CD14-positive monocyte (primary cell): ENCODE results near the gene KAZALD1. TPM values are rescaled to one million over a fixed set of nuclear protein-coding genes. Genes with fewer than 3 reads are reported as not detected.

Source experiments
- DNase-seq, 3 donors: peaks; one replicate each; pipeline ENCODE4 v3.0.0-alpha.2; 2011 to 2022
- H2AFZ ChIP-seq: 2 replicates; pipeline ENCODE4 v1.6.0; 2012; ENCODE audit warnings: mild to moderate bottlenecking, low read depth, low read length, inconsistent platforms; ENCODE audit not compliant: insufficient read depth, poor library complexity, severe bottlenecking
- H3K27ac ChIP-seq, 2 donors: 1 replicate in 1 of 2; 2 replicates in 1 of 2; pipeline ENCODE4 v1.5.1; 2012 to 2013; ENCODE audit warnings: low read length in 2 of 2, control low read depth in 1 of 2, inconsistent platforms in 1 of 2, low read depth in 1 of 2, mild to moderate bottlenecking in 1 of 2
- H3K27me3 ChIP-seq, 2 donors: one replicate each; pipeline versions ENCODE4 v1.6.0 to v1.6.1; 2011 to 2013; ENCODE audit warnings: low read length in 2 of 2; ENCODE audit not compliant: control insufficient read depth in 2 of 2, insufficient read depth in 2 of 2
- H3K36me3 ChIP-seq, 2 donors: replicated peaks in 1 of 2; 1 replicate in 1 of 2; 2 replicates in 1 of 2; pipeline versions ENCODE4 v1.5.1 to v1.6.1; 2012 to 2013; ENCODE audit warnings: low read length in 2 of 2, control low read depth in 1 of 2, inconsistent platforms in 1 of 2, mild to moderate bottlenecking in 1 of 2; ENCODE audit not compliant: insufficient read depth in 2 of 2, control insufficient read depth in 1 of 2
- H3K4me1 ChIP-seq, 2 donors: 1 replicate in 1 of 2; 2 replicates in 1 of 2; pipeline versions ENCODE4 v1.5.1 to v1.6.1; 2012 to 2013; ENCODE audit warnings: low read length in 2 of 2, control low read depth in 1 of 2, inconsistent platforms in 1 of 2, mild to moderate bottlenecking in 1 of 2, moderate library complexity in 1 of 2; ENCODE audit not compliant: insufficient read depth in 2 of 2, control insufficient read depth in 1 of 2
- H3K4me2 ChIP-seq: replicated peaks from 2 replicates; pipeline ENCODE3; 2012; ENCODE audit warnings: low read length, moderate library complexity, mild to moderate bottlenecking; ENCODE audit not compliant: poor library complexity, severe bottlenecking; ENCODE audit errors: extremely low read depth
- H3K4me3 ChIP-seq, 3 experiments: fragments of 200-600 bp in 1 of 3; sonication (generic) in 1 of 3; replicated peaks in 1 of 3; 1 replicate in 2 of 3; 2 replicates in 1 of 3; pipeline ENCODE4 v1.5.1; 2011 to 2013; ENCODE audit warnings: low read length in 3 of 3, mild to moderate bottlenecking in 3 of 3, control low read depth in 2 of 3, low read depth in 2 of 3, inconsistent platforms in 1 of 3, moderate library complexity in 1 of 3
- H3K79me2 ChIP-seq: 2 replicates; pipeline ENCODE4 v1.6.0; 2012; ENCODE audit warnings: mild to moderate bottlenecking, control low read depth, inconsistent platforms, low read length, moderate library complexity; ENCODE audit not compliant: insufficient read depth
- H3K9ac ChIP-seq: 2 replicates; pipeline ENCODE4 v1.6.0; 2017; ENCODE audit warnings: low read length, mild to moderate bottlenecking; ENCODE audit not compliant: insufficient read depth, poor library complexity, severe bottlenecking
- H3K9me3 ChIP-seq, 2 donors: replicated peaks in 1 of 2; 1 replicate in 1 of 2; 2 replicates in 1 of 2; pipeline versions ENCODE4 v1.5.1 to v1.6.1; 2012 to 2013; ENCODE audit warnings: low read length in 2 of 2, control low read depth in 1 of 2; ENCODE audit not compliant: control insufficient read depth in 1 of 2, insufficient read depth in 1 of 2
- H4K20me1 ChIP-seq: 2 replicates; pipeline ENCODE4 v1.6.0; 2012; ENCODE audit warnings: mild to moderate bottlenecking, low read length, control low read depth, moderate library complexity; ENCODE audit not compliant: insufficient read depth
- H3K27ac Mint-ChIP-seq, 7 donors: one replicate each; pipeline ENCODE4 v1.8.0; 2020; ENCODE audit warnings: mild to moderate bottlenecking in 7 of 7, mixed read lengths in 7 of 7, moderate library complexity in 6 of 7, inconsistent platforms in 2 of 7
- H3K27me3 Mint-ChIP-seq, 3 donors: one replicate each; pipeline ENCODE4 v1.8.0; 2021 to 2022; ENCODE audit warnings: low read depth in 3 of 3, mild to moderate bottlenecking in 3 of 3, mixed read lengths in 3 of 3, moderate library complexity in 3 of 3, inconsistent platforms in 1 of 3
- H3K36me3 Mint-ChIP-seq, 2 donors: one replicate each; pipeline ENCODE4 v1.8.0; 2020; ENCODE audit warnings: mixed read lengths in 2 of 2, inconsistent platforms in 1 of 2, mild to moderate bottlenecking in 1 of 2
- H3K4me1 Mint-ChIP-seq: one replicate; pipeline ENCODE4 v1.8.0; 2020; ENCODE audit warnings: mild to moderate bottlenecking, mixed read lengths
- H3K4me3 Mint-ChIP-seq, 2 donors: one replicate each; pipeline ENCODE4 v1.8.0; 2020; ENCODE audit warnings: mild to moderate bottlenecking in 2 of 2, mixed read lengths in 2 of 2, moderate library complexity in 1 of 2
- H3K9me3 Mint-ChIP-seq, 7 donors: one replicate each; pipeline ENCODE4 v1.8.0; 2020 to 2022; ENCODE audit warnings: mixed read lengths in 7 of 7, mild to moderate bottlenecking in 6 of 7, moderate library complexity in 6 of 7, inconsistent platforms in 2 of 7
- WGBS: methylation state at CpG from one replicate; pipeline ENCODE4 v1.1.5; 2013; ENCODE audit warnings: missing lambda C conversion rate; ENCODE audit not compliant: insufficient coverage; 5-methylcytosine and 5-hydroxymethylcytosine counted together
- intact Hi-C, 2 donors: fragments of 100-400 bp; cut with micrococcal nuclease; formaldehyde crosslinking; loops; one replicate each; pipeline versions ENCODE4 v1.15.0 to v1.15.1; 2023
- polyA plus RNA-seq, 3 donors: library from polyadenylated mRNA; depleted of rRNA in 1 of 3; unstranded in 2 of 3; stranded (reverse) in 1 of 3; fragments of 300-500 nt in 2 of 3; fragments of >200 nt in 1 of 3; fragmentation: Illumina TruSeq in 2 of 3; gene quantifications; 1 replicate in 2 of 3; 2 replicates in 1 of 3; pipeline ENCODE4 v1.2.3, GENCODE V29; 2012 to 2021
- TF ChIP-seq, protein P1 (sequence below): fragments of 200-600 bp; IDR thresholded peaks from one replicate; pipeline ENCODE4 v1.8.0; 2022; ENCODE audit warnings: antibody characterized with exemption, mild to moderate bottlenecking

The KAZALD1 gene
- polyA plus RNA-seq, 3 donors = 0.15 to 6.6 (median 0.53) TPM

- Histone ChIP-seq H3K27me3 (peaks cover 0 to 2% of the 10 kb centered on the region in 2 donors), H3K27ac (no peak overlapping the region), H4K20me1 (no peaks in the 10 kb centered on the region), H3K79me2 (peaks cover 29% of the 10 kb centered on the region), H3K36me3 (peaks cover 0 to 5% of the 10 kb centered on the region in 2 donors), H3K9ac (no peak overlapping the region), H3K4me2 (no peak overlapping the region), H3K9me3 (no peaks in the 10 kb centered on the region), H3K4me3 (no peak overlapping the region), H2AFZ (no peak overlapping the region), H3K4me1 (peaks cover 16 to 30% of the 10 kb centered on the region in 2 donors)
- Mint-ChIP-seq H3K27ac (no peak overlapping the region), H3K4me3 (no peak overlapping the region), H3K27me3 (peaks cover 4 to 6% (median 6%) of the 10 kb centered on the region in 3 donors), H3K4me1 (peaks cover 23% of the 10 kb centered on the region), H3K36me3 (peaks cover 11 to 12% of the 10 kb centered on the region in 2 donors), H3K9me3 (no peaks in the 10 kb centered on the region)
- DNase-seq = no peak
- 100% methylated on average over 1 of the region's 4 CpGs for WGBS
- TF ChIP-seq, protein P1, sequence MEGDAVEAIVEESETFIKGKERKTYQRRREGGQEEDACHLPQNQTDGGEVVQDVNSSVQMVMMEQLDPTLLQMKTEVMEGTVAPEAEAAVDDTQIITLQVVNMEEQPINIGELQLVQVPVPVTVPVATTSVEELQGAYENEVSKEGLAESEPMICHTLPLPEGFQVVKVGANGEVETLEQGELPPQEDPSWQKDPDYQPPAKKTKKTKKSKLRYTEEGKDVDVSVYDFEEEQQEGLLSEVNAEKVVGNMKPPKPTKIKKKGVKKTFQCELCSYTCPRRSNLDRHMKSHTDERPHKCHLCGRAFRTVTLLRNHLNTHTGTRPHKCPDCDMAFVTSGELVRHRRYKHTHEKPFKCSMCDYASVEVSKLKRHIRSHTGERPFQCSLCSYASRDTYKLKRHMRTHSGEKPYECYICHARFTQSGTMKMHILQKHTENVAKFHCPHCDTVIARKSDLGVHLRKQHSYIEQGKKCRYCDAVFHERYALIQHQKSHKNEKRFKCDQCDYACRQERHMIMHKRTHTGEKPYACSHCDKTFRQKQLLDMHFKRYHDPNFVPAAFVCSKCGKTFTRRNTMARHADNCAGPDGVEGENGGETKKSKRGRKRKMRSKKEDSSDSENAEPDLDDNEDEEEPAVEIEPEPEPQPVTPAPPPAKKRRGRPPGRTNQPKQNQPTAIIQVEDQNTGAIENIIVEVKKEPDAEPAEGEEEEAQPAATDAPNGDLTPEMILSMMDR = no peak
- intact Hi-C loops = no loop called here
Observed at GRCh38 chr10:101056365-101057151, 5.2 kb upstream of the KAZALD1 start.

DNA sequence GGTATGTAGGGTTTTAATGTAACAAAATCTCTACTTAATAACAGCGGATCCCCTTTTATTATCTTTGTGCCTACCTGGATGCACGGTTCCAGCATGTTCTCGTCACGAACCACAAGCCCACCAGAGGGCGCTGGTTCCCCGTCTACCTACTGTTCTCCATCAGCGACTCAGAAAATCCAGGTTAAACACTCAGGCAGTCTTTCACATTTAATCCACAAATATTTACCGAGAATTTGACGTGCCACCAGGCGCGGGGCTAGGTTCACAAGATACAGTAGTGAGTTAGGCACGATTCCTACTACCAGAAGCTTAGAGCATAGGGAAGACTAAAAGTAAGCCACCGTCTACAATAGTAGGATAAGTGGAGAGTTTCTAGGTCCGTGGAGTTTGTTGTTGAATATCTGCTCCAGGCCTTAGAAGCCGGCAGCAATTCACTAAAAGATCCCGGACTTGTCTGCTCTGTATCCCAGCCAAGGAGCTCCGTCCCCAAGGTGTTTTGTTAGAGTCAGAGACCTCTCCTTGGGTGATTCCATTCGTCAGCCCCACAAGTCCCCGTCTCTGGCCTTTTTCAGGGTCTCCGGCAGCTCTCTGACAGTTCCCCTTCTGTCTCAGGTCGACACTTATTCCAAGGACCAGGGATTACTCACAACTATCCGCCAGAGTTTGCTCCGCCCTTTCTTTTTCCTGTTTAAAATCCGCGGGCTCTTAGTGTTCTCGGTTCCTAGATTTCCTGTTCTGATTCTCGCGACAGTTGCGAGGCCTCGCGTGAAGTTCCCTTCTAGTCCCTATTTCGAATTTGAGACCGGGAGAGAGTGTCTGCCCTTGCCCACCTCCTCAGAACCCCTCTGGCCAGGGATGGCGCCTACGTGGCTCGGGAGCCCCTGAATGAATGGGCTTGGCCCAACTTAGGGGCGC, 1.5 kb upstream of the KAZALD1 start:
- peaks cover 10 to 27% of the 10 kb centered on the region in 2 donors for H3K36me3 Mint-ChIP-seq
- peaks cover 0 to 5% of the 10 kb centered on the region in 2 donors for H3K36me3 ChIP-seq
- TF ChIP-seq, protein P1 = peak; percentile 97
- H3K4me3 Mint-ChIP-seq = peak overlapping the region; percentile 87 to 92
- H3K27me3 ChIP-seq = peaks cover 6 to 39% of the 10 kb centered on the region in 2 donors
- intact Hi-C loops = loop anchor here in 1 of 2 donors (1.0 kb wide), 1 partner anchor 8 kb away; no protein-coding TSS in a partner anchor
- peak overlapping the region; percentile 95 for H3K4me2 ChIP-seq
- peak; percentile 91 to 97 (median 93) for DNase-seq
- peaks cover 35 to 41% (median 38%) of the 10 kb centered on the region in 3 donors for H3K27me3 Mint-ChIP-seq
- H3K27ac Mint-ChIP-seq = peak overlapping the region; percentile 88 to 98 (median 96)
- peaks cover 46% of the 10 kb centered on the region for H3K4me1 Mint-ChIP-seq
- WGBS = 1% methylated on average over 30 of the region's 37 CpGs
- peak overlapping the region; percentile 82 to 93 for H3K27ac ChIP-seq
- H3K79me2 ChIP-seq = peaks cover 29% of the 10 kb centered on the region
- H3K4me3 ChIP-seq = peak overlapping the region; percentile 86 to 93 (median 87)
- H3K9me3 ChIP-seq = no peaks in the 10 kb centered on the region
- H3K9ac ChIP-seq = peak overlapping the region; percentile 84
- peaks cover 0 to 4% (median 1%) of the 10 kb centered on the region in 7 donors for H3K9me3 Mint-ChIP-seq
- peak overlapping the region; percentile 97 for H2AFZ ChIP-seq
- peaks cover 42 to 54% of the 10 kb centered on the region in 2 donors for H3K4me1 ChIP-seq
- no peaks in the 10 kb centered on the region for H4K20me1 ChIP-seq
